GM12872 (cell line): Measurements from ENCODE around the gene MEGF11.

ENCODE experiments used
- TF ChIP-seq, protein P1 (sequence below): IDR thresholded peaks from 3 replicates; pipeline ENCODE4 v1.5.1; 2011; ENCODE audit warnings: low read depth, mild to moderate bottlenecking, low read length, moderate library complexity; ENCODE audit not compliant: insufficient read depth

The MEGF11 gene

DNA sequence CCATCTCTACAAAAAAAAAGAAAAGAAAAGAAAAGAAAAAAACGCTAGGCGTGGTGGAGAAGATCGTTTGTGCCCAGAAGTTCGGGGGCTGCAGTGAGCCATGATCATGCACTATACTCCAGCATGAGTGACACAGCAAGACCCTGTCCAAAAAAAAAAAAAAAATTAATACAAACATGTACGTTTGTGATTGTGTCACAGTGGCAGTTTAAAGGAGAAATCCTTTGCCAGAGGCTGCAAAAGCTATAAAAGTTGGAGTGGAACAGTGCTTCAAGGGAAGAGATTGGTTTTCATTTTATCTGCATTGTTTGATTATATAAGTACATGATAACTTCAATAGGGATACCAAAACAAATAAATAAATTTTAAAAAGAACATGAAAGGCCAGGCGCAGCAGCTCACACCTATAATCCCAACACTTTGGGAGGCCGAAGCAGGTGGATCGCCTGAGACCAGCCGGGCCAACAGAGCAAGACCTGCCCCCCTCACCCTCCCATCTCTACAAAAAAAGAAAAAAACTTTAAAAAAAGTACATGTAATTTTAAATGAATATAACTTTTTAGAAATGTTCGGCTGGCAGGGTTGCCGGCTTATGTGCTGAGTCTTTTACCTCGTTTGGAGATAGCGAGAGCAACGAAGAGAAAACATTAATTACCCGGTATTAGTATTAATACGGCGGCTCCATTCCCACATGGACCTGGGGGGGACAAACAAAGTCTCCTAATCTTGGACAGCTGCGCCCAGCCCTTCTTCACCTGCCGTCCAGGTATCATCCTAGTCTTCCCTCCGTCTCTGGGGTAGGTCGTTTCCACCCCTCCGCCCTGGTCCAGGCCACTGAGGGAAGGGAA, 39.2 kb upstream of the MEGF11 start:
- TF ChIP-seq, protein P1, sequence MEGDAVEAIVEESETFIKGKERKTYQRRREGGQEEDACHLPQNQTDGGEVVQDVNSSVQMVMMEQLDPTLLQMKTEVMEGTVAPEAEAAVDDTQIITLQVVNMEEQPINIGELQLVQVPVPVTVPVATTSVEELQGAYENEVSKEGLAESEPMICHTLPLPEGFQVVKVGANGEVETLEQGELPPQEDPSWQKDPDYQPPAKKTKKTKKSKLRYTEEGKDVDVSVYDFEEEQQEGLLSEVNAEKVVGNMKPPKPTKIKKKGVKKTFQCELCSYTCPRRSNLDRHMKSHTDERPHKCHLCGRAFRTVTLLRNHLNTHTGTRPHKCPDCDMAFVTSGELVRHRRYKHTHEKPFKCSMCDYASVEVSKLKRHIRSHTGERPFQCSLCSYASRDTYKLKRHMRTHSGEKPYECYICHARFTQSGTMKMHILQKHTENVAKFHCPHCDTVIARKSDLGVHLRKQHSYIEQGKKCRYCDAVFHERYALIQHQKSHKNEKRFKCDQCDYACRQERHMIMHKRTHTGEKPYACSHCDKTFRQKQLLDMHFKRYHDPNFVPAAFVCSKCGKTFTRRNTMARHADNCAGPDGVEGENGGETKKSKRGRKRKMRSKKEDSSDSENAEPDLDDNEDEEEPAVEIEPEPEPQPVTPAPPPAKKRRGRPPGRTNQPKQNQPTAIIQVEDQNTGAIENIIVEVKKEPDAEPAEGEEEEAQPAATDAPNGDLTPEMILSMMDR = no peak

DNA sequence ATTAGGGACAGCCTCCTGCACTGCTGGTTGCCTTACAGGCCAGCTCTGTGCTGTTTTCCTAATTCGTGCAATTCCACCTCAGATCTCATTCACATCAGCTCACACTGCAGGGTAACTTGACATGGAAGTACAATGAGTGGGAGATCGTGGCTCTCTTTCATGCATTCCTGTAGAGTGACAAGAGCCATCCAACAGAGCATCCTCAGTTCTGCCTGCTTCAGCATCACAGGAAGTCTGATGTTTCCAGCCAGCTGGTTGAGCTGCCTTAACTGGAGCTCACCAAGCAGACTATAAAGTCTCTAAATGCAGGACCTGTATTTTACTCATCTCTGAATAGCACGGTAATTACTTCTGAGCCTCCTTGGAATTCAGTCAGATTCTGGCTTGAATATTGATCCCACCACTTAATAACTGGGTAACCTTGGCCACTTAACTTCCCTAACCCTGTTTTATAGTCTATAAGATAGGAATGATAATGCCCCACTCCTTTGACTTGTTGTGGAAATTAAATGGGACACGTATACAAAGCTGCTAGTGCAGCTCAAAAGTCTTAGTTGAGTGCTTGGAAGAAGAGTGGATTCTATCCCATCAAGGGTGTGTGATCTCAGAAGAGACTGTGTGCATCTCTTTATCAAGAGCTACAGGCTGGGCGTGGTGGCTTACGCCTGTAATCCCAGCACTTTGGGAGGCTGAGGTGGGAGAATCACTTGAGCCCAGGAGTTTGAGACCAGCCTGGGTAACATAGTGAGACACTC, 38.4 kb upstream of the MEGF11 start:
- TF ChIP-seq, protein P1 = no peak

DNA sequence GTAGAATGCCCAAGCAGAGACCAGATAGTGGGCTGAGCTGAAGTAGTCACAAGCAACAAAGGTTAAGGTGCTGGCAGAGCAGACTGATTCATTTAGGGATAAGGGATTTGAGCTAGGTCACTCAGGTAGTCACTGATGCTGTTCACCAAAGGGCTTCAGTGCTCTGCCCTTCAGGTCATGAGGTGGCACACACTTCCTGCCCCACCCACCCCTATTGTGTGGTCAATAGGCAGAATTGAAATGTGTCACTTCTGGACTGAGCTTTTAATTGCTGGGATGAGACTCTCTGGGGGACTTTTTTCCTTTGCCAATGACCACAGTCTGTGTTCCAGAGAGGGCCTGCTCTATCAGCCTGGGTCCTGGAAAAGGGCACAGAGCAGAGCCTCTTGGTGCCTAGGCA, 37.0 kb upstream of the MEGF11 start:
- TF ChIP-seq, protein P1 = no peak

DNA sequence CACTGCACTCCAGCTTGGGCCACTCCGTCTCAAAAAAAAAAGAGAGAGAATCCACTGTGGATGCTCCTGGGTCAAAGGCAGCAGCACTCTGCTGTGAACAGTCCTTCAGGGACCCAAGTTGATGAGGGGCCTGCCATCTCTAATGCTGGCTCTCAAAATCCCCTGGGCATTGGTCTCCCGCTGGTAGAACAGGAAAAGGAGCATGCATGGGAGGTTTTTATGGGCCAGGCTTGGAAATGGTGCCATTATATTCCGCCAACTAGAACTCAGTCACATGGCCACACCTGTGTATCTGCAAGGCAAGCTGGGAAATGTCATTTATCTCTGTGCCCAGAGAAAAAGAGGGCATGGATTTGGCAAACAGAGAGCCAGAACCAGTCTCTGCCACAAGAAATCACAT, 36.5 kb upstream of the MEGF11 start:
- TF ChIP-seq, protein P1 = no peak

DNA sequence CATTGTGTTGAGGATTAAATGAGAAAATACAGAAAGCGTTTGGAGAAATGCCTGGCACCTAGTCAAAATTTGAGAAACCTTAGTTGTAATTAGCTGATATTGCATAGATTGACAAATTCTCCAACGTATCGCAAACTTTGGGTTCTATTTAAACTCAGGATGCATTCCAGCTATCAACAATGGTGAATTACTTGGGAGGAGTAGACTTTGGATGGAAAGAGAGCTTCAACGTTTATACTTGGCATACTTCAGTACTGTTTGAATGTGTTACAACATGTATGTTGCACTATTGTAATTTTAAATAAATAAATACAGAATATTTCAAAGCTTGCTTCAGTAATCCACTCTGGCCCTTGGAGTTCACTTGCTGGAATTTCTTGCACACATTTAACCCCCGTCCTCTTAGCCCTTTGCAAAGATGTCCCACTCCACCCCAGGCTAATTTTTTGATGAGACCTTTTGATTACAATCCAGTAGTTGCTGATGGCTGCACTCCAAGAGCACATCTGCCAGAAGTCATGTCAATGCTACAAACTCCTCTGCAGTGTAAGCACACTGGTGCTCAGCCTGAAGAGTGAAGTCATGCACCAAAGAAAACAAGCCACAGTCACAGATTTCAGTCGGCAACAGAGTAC, 35.1 kb upstream of the MEGF11 start:
- TF ChIP-seq, protein P1 = no peak

- TF ChIP-seq, protein P1 = no peak
Observed at GRCh38 chr15:66288093-66288492, 34.5 kb upstream of the MEGF11 start.

GRCh38 chr15:66287461-66288057, 34.0 kb upstream of the MEGF11 start:
- TF ChIP-seq, protein P1 = peak; percentile 48; the same call in 2 of the 3 replicates
